HCT116 (cell line): ENCODE measurements around the gene LARP1.

ENCODE experiments used
- CEBPB ChIP-seq: IDR thresholded peaks from 2 replicates; pipeline ENCODE4 v1.6.1; 2012; ENCODE audit warnings: low read depth
- CTCF ChIP-seq, 3 experiments: fragments of 200-600 bp in 1 of 3; sonication (generic) in 1 of 3; IDR thresholded peaks in 2 of 3; conservative IDR thresholded peaks in 1 of 3; 2 replicates each; pipeline ENCODE4 v1.5.1; 2012 to 2017; ENCODE audit warnings: low read depth in 2 of 3, low read length in 2 of 3, antibody characterized with exemption in 1 of 3, borderline replicate concordance in 1 of 3, control low read depth in 1 of 3, mild to moderate bottlenecking in 1 of 3, mixed read lengths in 1 of 3, mixed run types in 1 of 3, moderate library complexity in 1 of 3; ENCODE audit not compliant: insufficient read depth in 1 of 3
- EZH2phosphoT487 ChIP-seq: fragments of 200-600 bp; IDR thresholded peaks from 2 replicates; pipeline ENCODE4 v1.6.1; 2018; ENCODE audit warnings: antibody characterized with exemption, borderline replicate concordance
- JUND ChIP-seq: IDR thresholded peaks from 2 replicates; pipeline ENCODE4 v1.6.1; 2012
- POLR2A ChIP-seq: IDR thresholded peaks from 2 replicates; pipeline ENCODE4 v1.7.0; 2011; ENCODE audit warnings: borderline replicate concordance; ENCODE audit not compliant: insufficient read depth, insufficient read length; ENCODE audit errors: extremely low read depth
- POLR2AphosphoS5 ChIP-seq: IDR thresholded peaks from 2 replicates; pipeline ENCODE4 v1.6.1; 2011; ENCODE audit warnings: mild to moderate bottlenecking, low read depth, low read length, moderate library complexity
- RAD21 ChIP-seq: IDR thresholded peaks from 2 replicates; pipeline ENCODE4 v1.6.1; 2012; ENCODE audit warnings: low read depth, mild to moderate bottlenecking
- REST ChIP-seq: IDR thresholded peaks from 2 replicates; pipeline ENCODE4 v1.6.1; 2012; ENCODE audit warnings: low read depth
- SP1 ChIP-seq: IDR thresholded peaks from 2 replicates; pipeline ENCODE4 v1.6.1; 2012; ENCODE audit warnings: low read depth

GRCh38 chr5:154751854-154752253 is 3.3 kb upstream of the LARP1 start:
- TF ChIP-seq POLR2A: no peak
- TF ChIP-seq RAD21: no peak
- TF ChIP-seq JUND: no peak
- TF ChIP-seq CTCF (IDR thresholded peaks at IDR 0.05 in 2 of 3, conservative IDR thresholded peaks at IDR 0.05 in 1 of 3; ENCODE audit: borderline replicate concordance in 1 of 3, insufficient read depth in 1 of 3, low read depth in 2 of 3, low read length in 2 of 3): no peak
- no peak for TF ChIP-seq SP1
- TF ChIP-seq EZH2phosphoT487: no peak
- TF ChIP-seq POLR2AphosphoS5: no peak
- no peak for TF ChIP-seq REST
- no peak for TF ChIP-seq CEBPB
